Measurements from ENCODE around the gene MASP2.

DNA sequence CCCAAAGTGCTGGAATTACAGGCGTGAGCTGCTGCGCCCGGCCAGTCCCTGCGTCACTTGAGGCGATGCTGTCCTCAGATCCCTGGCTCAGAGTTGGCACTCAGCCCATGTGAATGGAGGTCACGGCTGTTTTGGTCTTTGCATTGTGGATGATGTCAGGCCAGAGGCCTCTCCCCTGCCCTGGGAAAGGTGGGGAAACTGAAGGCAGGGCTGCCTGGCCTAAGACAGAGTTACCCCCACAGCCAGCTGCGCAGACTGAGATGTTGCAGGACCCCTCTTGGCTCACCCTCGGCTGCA is 821 bp downstream of the MASP2 start:
- TF ChIP-seq, protein P1, sequence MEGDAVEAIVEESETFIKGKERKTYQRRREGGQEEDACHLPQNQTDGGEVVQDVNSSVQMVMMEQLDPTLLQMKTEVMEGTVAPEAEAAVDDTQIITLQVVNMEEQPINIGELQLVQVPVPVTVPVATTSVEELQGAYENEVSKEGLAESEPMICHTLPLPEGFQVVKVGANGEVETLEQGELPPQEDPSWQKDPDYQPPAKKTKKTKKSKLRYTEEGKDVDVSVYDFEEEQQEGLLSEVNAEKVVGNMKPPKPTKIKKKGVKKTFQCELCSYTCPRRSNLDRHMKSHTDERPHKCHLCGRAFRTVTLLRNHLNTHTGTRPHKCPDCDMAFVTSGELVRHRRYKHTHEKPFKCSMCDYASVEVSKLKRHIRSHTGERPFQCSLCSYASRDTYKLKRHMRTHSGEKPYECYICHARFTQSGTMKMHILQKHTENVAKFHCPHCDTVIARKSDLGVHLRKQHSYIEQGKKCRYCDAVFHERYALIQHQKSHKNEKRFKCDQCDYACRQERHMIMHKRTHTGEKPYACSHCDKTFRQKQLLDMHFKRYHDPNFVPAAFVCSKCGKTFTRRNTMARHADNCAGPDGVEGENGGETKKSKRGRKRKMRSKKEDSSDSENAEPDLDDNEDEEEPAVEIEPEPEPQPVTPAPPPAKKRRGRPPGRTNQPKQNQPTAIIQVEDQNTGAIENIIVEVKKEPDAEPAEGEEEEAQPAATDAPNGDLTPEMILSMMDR (IDR thresholded peaks at IDR 0.05) = no peak
- no peak for TF ChIP-seq EZH2 (IDR thresholded peaks at IDR 0.05; ENCODE audit: borderline replicate concordance, insufficient read depth, low read depth, low read length, poor library complexity, severe bottlenecking)
